Suppressor macrophage treated with lipopolysaccharide for 4 hours (primary cell): ENCODE results near the gene DIP2B.
"Not testable (repeated sequence)": the region's sequence is repeated elsewhere in the genome, so short reads cannot be mapped to it uniquely, and the experiment has no call there.

Experiments used
- DNase-seq: peaks from one replicate; pipeline ENCODE4 v3.0.0-alpha.2; 2020

Gene DIP2B

DNA sequence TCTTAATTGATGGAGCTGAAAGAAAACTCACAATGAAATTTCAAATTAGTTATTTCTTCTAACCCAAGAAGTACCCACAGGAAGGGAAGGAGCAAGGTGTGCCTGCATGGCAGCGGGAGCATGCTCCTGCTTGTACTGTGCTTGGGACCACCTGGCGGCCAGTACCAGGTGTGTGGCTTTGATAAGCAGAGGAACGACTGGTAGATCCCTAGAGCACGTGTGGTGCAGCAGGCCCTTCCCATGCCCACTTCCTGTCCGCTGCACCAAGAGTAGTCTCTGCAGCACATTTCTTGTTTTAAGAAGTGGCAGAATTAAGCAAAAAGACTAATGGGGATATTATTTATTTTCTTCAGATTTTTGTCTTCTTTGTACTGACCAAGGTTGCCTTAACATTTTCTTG is 136.8 kb downstream of the DIP2B start:
- DNase-seq: no peak

GRCh38 chr12:50642035-50642451 is 137.3 kb downstream of the DIP2B start:
- no peak for DNase-seq

DNA sequence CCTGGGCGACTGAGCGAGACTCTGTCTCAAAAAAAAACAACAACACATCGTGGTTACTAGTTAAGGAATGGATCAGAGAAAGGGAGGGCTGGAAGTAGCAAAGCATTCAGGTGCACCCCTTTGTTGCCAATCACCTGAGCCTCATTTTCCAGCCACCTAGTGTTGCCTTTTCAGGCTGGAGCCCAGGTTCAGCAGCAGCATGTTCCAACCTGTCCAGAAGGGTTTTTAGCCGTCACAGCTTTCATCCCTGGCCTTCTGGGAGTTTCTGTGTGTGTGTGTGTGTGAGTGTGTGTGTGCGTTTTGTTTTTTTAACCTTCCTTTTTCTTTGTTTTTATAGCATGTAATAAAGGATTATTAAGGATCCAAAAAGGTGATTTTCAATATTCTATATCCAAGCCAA is 138.0 kb downstream of the DIP2B start:
- no peak for DNase-seq

- no peak for DNase-seq
Measured at GRCh38 chr12:50647031-50647430, 142.2 kb downstream of the DIP2B start.

GRCh38 chr12:50647479-50647878 is 142.7 kb downstream of the DIP2B start:
- DNase-seq: no peak

DNA sequence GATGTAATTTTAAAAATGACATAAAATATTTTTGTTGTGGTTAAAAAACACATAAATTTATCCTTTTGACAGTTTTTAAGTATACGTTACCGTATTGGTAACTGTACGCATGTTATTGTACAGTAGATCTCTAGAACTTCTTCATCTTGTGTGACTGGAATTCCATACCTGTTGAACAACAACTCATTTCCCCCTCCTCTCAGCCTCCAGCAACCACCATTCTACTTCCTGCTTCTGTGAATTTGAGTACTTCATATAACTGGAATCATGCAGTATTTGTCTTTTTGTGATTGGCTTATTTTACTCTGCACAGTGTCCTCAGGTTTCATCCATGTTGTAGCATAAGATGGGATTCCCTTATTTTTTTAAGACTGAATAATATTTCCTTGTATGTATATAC is 145.5 kb downstream of the DIP2B start:
- no peak for DNase-seq

DNA sequence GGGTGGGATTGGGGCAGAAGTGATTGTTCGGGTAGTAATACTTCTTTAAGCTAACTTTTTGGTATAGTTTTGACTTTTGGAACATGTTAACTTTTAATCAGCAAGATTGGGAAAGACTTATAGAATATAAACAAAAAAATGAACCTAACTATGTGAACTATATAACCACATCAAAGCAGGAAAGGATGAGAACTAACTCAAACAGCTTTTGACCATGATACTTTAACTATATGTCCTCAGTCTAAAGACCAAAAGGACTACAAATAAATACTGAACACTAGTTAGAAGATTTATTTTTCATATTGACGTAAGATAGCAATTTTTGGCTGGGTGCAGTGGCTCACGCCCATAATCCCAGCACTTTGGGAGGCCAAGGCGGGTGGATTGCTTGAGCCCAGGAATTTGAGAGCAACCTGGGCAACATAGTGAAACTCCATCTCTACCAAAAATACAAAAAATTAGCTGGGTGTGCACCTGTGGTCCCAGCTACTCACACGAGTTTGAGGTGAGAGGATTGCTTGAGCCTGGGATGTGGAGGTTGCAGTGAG is 150.7 kb downstream of the DIP2B start:
- DNase-seq: no peak

GRCh38 chr12:50659260-50659659 is 154.5 kb downstream of the DIP2B start:
- no peak for DNase-seq

DNA sequence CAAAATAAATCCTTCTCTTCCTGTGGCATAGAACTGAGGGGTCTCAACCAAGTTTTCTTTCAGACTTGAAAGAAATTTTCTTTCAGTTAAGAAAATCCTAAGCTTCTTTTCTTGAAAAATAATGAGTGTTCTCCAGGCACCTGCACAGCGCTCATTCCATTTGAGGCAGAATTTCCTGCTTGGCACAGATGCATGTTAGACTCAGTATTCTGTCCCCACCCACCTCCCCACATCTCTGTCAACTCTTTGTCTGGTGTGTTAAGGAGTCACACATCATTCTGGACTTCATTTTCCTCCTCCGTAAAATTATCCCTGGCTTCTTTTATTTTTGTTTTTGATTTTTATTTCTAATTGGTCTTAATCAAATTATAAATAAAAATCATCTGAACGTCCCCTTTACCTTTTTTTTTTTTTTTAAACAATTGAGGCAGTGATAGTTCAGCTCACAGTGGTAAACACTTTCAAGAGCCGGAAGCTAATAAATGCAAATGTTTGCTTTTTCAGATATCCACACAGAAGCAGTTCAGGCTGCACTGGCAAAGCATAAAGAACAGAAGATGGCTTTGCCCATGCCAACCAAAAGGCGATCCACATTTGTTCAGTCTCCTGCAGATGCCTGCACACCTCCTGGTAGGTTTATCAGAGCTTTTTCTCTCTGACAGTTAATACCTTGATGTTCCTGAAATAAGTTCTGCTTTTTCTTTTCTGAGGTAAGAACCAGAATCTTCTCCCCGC is 155.1 kb downstream of the DIP2B start:
- DNase-seq: no peak

DNA sequence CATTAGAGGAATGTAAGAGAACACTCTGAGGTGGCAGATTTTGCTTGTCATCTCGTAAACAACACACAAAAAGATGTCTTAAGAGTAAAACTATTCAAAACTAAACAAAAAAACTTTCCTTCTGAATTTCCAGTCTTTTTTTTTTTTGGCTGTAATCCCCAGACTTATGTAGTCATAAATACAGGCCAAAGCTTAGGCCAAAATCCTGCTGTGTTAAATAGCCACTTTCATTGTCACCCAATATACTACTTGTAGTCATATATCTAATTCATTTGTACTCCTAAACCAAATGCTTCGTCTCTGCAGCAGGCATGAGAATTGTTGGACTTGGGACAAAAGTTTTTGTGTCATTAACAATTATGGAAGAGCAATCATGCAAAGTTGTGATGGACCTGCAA is 155.6 kb downstream of the DIP2B start:
- no peak for DNase-seq

DNA sequence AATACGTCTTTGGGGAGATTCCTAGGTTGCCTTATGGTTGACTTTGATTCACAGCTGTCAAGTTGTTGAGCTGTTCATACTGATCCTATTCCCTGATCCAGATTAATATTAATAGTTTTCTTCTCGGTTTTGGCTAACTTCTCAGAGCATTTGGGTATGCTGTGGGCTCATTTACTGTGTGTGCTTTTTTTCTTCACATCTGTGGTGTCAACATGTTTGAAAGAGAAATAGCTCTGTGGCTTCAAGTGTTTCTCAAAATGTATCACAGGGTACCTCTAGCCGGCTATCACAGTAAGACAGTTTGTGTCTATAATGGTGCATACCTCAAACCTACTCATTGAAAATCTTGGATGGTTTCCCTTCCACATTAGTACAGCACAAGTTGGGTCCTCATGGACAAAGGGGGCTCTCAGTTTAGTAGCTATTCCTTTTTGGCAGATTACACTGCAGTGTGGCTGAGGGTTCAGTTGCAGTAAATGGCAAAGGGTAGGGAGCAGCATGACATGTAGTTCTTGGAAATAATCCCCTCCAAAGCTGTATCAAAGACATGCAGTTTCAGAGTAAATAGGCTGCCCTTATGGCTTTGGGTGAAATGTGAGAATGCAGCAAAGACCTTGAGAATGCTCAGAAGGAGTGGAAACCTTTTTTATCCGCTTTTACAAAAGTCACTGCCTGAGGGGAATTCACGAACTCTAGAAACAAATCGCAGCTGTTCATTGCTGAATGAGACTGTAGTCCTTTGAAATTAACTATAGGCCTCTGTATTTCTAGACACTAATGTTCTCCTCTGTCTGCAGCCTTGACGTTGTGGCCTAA is 156.7 kb downstream of the DIP2B start:
- no peak for DNase-seq

DNA sequence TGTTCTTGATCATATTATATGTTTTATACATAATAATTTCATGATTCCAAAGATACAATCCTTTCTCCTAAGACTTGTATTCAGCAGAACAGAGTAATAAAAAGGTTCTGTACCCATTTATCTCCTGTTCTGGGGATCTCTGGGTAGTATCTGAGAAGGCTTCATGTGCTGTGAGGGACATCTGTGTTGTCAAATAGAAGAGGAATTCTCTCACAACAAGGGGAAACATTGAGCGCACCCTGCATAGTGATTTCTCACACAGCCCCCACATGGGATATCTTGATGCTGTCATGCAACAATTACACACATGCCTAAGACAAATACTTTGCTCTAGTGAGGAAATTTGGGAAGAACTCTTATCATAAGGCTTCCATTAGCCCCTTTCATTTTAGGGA is 157.3 kb downstream of the DIP2B start:
- no peak for DNase-seq

GRCh38 chr12:50665170-50665569 is 160.4 kb downstream of the DIP2B start:
- DNase-seq: no peak

- DNase-seq: no peak
Measured at GRCh38 chr12:50665609-50666008, 160.8 kb downstream of the DIP2B start.

DNA sequence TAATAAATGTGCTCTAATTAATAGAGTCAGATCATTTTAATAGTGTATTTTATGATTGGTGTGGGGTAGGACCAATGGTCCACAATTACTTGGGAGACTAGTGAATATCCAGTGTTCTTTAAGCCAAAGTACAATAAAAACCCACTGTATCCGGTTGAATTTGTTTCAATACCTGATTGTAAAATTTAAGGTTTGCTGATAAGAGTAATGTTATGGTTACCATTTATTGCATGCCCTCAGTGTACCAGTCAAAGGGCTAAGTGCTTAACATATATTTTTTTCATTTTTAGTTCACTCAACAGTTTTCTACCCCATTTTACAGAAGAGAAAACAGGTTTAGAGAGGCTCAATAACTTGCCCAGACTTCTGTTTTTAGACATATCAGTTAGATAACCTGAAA is 161.2 kb downstream of the DIP2B start:
- DNase-seq: no peak

- no peak for DNase-seq
Measured at GRCh38 chr12:50672158-50672557, 167.4 kb downstream of the DIP2B start.

- DNase-seq: no peak
Measured at GRCh38 chr12:50676756-50677155, 172.0 kb downstream of the DIP2B start.

DNA sequence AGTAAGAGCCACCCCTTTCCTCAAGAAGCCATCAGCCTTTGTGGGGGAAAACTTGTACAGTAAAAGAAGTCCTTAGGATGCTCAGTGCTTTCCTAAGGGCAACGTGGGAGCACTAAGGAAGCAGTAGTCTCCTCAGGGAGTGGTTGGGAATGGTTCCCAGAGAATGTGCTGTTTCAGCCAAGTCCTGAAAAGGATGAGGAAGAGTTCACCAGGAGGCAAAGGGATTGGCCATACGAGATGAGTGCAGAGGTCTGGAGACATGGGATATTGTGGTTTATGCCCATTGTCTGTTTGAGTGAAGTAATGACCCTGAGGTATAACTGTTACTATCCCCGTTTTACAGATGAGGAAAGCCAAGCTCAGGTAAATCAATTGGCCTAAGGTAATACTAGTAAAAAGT is 173.1 kb downstream of the DIP2B start:
- no peak for DNase-seq

- no peak for DNase-seq
Measured at GRCh38 chr12:50678650-50679365, 174.0 kb downstream of the DIP2B start.

DNA sequence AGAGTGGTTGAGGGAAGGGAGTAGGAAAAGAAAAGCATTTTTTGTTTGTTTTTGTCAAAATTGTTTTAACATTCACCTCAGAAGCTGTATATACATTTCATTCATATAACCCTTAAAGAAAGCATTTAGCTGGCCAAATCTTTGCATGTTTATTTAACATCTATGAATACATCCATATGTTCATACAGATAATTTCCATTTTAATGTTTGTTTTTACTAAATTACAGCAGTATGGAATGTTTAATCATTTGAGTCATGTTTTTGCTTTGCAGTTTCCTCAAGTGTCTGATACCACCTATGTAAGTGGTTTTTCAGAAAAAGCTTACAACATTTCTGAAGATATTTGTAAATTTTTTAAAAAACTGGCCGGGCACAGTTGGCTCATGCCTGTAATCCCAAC is 174.8 kb downstream of the DIP2B start:
- no peak for DNase-seq

- not testable (repeated sequence) for DNase-seq
Measured at GRCh38 chr12:50681064-50681463, 176.3 kb downstream of the DIP2B start.

DNA sequence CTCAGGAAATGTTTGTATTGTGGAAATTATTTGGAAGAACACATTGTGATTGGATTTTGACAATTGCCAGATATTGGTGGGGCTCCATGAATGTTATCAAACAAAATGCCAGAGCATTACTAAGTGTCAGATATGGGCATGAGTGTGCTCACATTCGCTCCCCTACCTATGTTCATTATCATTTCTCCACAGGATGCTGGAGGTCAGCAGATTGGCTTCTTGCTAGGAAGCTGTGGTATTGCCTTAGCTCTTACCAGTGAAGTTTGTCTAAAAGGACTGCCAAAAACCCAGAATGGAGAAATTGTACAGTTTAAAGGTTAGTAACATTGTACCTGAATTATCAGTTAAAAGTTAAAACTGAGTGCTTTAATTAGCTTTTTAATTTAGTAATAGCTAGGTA is 180.9 kb downstream of the DIP2B start:
- no peak for DNase-seq

DNA sequence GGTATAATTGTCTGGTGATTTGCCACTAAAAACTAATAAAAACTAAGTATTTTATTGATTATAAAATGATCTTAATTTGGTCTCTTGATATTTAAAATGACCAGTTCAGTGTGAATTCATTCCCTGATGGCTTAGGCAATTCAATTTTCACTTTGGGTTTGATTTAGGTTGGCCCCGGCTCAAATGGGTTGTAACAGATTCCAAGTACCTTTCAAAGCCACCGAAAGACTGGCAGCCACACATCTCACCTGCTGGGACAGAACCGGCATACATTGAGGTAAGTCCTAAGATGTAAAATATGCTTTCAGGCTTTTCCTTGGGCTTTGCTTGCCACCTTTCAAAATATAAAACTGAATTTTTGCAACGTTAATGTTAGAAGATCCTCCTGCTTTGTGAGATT is 181.6 kb downstream of the DIP2B start:
- no peak for DNase-seq

DNA sequence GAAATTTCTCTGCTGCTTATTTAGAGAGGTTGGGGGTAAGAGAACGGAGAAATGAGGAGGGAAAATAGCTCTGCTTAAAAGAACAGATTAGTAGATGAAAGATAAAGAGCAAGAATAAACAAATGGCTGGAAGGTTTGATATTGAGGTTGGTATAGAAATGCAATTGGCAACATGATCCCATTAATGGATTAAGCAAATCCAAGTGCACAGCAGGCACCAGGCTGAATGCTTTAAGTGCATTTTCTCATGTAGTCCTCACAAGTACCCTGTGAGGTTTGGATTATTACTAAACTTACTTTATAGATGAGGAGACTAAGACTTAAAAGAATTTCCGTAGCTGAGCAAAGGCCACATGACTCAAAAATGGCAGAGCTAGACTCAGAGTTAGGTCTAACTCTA is 182.2 kb downstream of the DIP2B start:
- DNase-seq: no peak
